Measurements from ENCODE around the gene KLHDC10.
"Not testable (repeated sequence)": the region's sequence is repeated elsewhere in the genome, so short reads cannot be mapped to it uniquely, and the experiment has no call there.

The KLHDC10 gene

GRCh38 chr7:130123501-130123900 lies 53.2 kb downstream of the KLHDC10 start:
- DNase-seq = no peak

GRCh38 chr7:130124711-130125110 lies 54.4 kb downstream of the KLHDC10 start:
- no peak for DNase-seq

GRCh38 chr7:130126840-130127239 lies 56.5 kb downstream of the KLHDC10 start:
- not testable (repeated sequence) for DNase-seq

- no peak for DNase-seq
Observed at GRCh38 chr7:130127404-130127803, 57.1 kb downstream of the KLHDC10 start.

- DNase-seq = no peak
Observed at GRCh38 chr7:130127821-130128317, 57.5 kb downstream of the KLHDC10 start.

GRCh38 chr7:130129011-130129411 lies 58.7 kb downstream of the KLHDC10 start:
- DNase-seq = no peak

GRCh38 chr7:130131191-130131834 lies 61.0 kb downstream of the KLHDC10 start:
- DNase-seq = no peak

- no peak for DNase-seq
Observed at GRCh38 chr7:130131964-130132875, 61.9 kb downstream of the KLHDC10 start.

- DNase-seq = no peak
Observed at GRCh38 chr7:130133029-130133782, 62.9 kb downstream of the KLHDC10 start.

- DNase-seq = no peak
Observed at GRCh38 chr7:130134106-130134636, 63.8 kb downstream of the KLHDC10 start.

GRCh38 chr7:130134726-130135125 lies 64.4 kb downstream of the KLHDC10 start:
- no peak for DNase-seq

- DNase-seq = no peak
Observed at GRCh38 chr7:130135208-130136205, 65.2 kb downstream of the KLHDC10 start.

GRCh38 chr7:130136579-130137167 lies 66.3 kb downstream of the KLHDC10 start:
- no peak for DNase-seq

GRCh38 chr7:130137207-130137606 lies 66.9 kb downstream of the KLHDC10 start:
- DNase-seq = no peak

- DNase-seq = no peak
Observed at GRCh38 chr7:130139193-130139960, 69.0 kb downstream of the KLHDC10 start.

GRCh38 chr7:130140551-130141160 lies 70.3 kb downstream of the KLHDC10 start:
- DNase-seq = no peak

- no peak for DNase-seq
Observed at GRCh38 chr7:130141161-130141883, 71.0 kb downstream of the KLHDC10 start.

- DNase-seq = no peak
Observed at GRCh38 chr7:130141884-130142653, 71.7 kb downstream of the KLHDC10 start.
